ENCODE data around the gene FMN2.

DNA sequence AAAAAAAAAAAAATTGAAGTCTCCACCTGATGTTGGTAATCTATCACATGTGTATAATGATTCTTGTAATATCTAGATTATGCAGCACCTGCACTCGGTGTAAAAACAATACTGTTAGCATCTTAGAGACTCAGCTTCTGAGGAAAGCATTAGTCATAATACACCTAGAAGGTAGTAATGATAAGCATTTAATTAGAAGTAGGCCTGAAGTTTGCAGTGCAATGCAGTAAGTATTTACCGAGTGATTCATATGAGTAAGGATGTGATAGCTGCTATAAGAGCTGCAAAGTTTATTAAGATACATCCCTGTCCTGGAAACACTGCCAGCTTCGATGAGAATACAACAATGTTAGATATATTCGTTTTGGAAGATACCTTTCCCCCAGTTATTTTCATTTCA, 323.8 kb downstream of the FMN2 start:
- TF ChIP-seq, protein P1, sequence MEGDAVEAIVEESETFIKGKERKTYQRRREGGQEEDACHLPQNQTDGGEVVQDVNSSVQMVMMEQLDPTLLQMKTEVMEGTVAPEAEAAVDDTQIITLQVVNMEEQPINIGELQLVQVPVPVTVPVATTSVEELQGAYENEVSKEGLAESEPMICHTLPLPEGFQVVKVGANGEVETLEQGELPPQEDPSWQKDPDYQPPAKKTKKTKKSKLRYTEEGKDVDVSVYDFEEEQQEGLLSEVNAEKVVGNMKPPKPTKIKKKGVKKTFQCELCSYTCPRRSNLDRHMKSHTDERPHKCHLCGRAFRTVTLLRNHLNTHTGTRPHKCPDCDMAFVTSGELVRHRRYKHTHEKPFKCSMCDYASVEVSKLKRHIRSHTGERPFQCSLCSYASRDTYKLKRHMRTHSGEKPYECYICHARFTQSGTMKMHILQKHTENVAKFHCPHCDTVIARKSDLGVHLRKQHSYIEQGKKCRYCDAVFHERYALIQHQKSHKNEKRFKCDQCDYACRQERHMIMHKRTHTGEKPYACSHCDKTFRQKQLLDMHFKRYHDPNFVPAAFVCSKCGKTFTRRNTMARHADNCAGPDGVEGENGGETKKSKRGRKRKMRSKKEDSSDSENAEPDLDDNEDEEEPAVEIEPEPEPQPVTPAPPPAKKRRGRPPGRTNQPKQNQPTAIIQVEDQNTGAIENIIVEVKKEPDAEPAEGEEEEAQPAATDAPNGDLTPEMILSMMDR (IDR thresholded peaks at IDR 0.05), result no peak
- TF ChIP-seq ZFX (IDR thresholded peaks at IDR 0.05; ENCODE audit: borderline replicate concordance), result no peak
